OCI-LY3 (cell line): ENCODE data around the gene FRAS1.

ENCODE experiments used
- H2AFZ ChIP-seq: fragments of 200-600, 300-600 bp; shearing (Covaris generic); 2 replicates; pipeline ENCODE4 v1.6.0; 2014; ENCODE audit warnings: antibody characterized with exemption, low read depth, low read length
- H3K27ac ChIP-seq: fragments of 200-600, 300-600 bp; sonication (generic); 2 replicates; pipeline ENCODE4 v1.5.1; 2014; ENCODE audit warnings: mild to moderate bottlenecking, low read length, moderate library complexity, mixed read lengths
- H3K27me3 ChIP-seq: fragments of 200-600, 300-600 bp; sonication (generic); 2 replicates; pipeline ENCODE4 v1.6.1; 2014; ENCODE audit warnings: low read depth, low read length, mixed read lengths
- H3K36me3 ChIP-seq: fragments of 200-600, 300-600 bp; sonication (generic); replicated peaks from 2 replicates; pipeline ENCODE3; 2014; ENCODE audit warnings: low read depth, low read length, mixed read lengths
- H3K4me1 ChIP-seq: fragments of 300-600, 200-600 bp; sonication (generic); 2 replicates; pipeline ENCODE4 v1.6.1; 2014; ENCODE audit warnings: low read length, mixed read lengths
- H3K4me2 ChIP-seq: fragments of 200-600, 300-600 bp; sonication (generic); 2 replicates; pipeline ENCODE4 v1.6.1; 2014; ENCODE audit warnings: low read length, mixed read lengths
- H3K4me3 ChIP-seq: fragments of 300-600, 200-600 bp; sonication (generic); 2 replicates; pipeline ENCODE4 v1.5.1; 2014; ENCODE audit warnings: antibody characterized with exemption, mild to moderate bottlenecking, low read length, moderate library complexity
- H3K79me2 ChIP-seq: fragments of 300-600, 200-600 bp; shearing (Covaris generic); 2 replicates; pipeline ENCODE4 v1.6.1; 2014; ENCODE audit warnings: mild to moderate bottlenecking, low read length, mixed read lengths
- H3K9ac ChIP-seq: fragments of 300-600, 200-600 bp; shearing (Covaris generic); 2 replicates; pipeline ENCODE4 v1.6.0; 2014; ENCODE audit warnings: mild to moderate bottlenecking, low read length, moderate library complexity
- H3K9me3 ChIP-seq: fragments of 200-600, 300-600 bp; shearing (Covaris generic); 2 replicates; pipeline ENCODE4 v1.6.1; 2014; ENCODE audit warnings: low read length, mixed read lengths; ENCODE audit not compliant: insufficient read depth
- H4K20me1 ChIP-seq: fragments of 200-600, 300-600 bp; sonication (generic); 2 replicates; pipeline ENCODE4 v1.6.1; 2016; ENCODE audit warnings: low read length, mixed read lengths; ENCODE audit not compliant: insufficient read depth
- CTCF ChIP-seq: fragments of 200-600, 300-600 bp; sonication (generic); IDR thresholded peaks from 2 replicates; pipeline ENCODE4 v1.5.1; 2014; ENCODE audit warnings: antibody characterized with exemption, low read length, low read depth
- EZH2phosphoT487 ChIP-seq: fragments of 200-600 bp; shearing (Covaris generic); IDR thresholded peaks from 2 replicates; pipeline ENCODE4 v1.6.1; 2018; ENCODE audit warnings: antibody characterized with exemption, mixed run types, low read depth

Gene FRAS1

GRCh38 chr4:78410225-78410624 is 353.1 kb downstream of the FRAS1 start:
- H3K4me3 ChIP-seq = no peak overlapping the region
- no peaks in the 10 kb centered on the region for H3K9me3 ChIP-seq
- H3K4me2 ChIP-seq = no peak overlapping the region
- TF ChIP-seq CTCF (no peak), EZH2phosphoT487 (no peak)
- no peak overlapping the region for H3K27ac ChIP-seq
- H3K36me3 ChIP-seq = no peaks in the 10 kb centered on the region
- H2AFZ ChIP-seq = no peak overlapping the region
- no peaks in the 10 kb centered on the region for H3K27me3 ChIP-seq
- no peaks in the 10 kb centered on the region for H3K79me2 ChIP-seq
- no peaks in the 10 kb centered on the region for H3K4me1 ChIP-seq
- H3K9ac ChIP-seq = no peak overlapping the region
- no peaks in the 10 kb centered on the region for H4K20me1 ChIP-seq

- Histone ChIP-seq H3K4me1 (no peaks in the 10 kb centered on the region), H3K4me2 (no peak overlapping the region), H3K9me3 (no peaks in the 10 kb centered on the region), H3K36me3 (no peaks in the 10 kb centered on the region), H4K20me1 (no peaks in the 10 kb centered on the region), H3K4me3 (no peak overlapping the region), H3K9ac (no peak overlapping the region), H3K79me2 (no peaks in the 10 kb centered on the region), H3K27ac (no peak overlapping the region), H2AFZ (no peak overlapping the region), H3K27me3 (no peaks in the 10 kb centered on the region)
- TF ChIP-seq CTCF = no peak
Observed at GRCh38 chr4:78410676-78411075, 353.6 kb downstream of the FRAS1 start.

GRCh38 chr4:78414116-78414515 is 357.0 kb downstream of the FRAS1 start:
- Histone ChIP-seq H3K4me1 (no peaks in the 10 kb centered on the region), H3K4me2 (no peak overlapping the region), H3K9me3 (no peaks in the 10 kb centered on the region), H3K79me2 (no peaks in the 10 kb centered on the region), H3K9ac (no peak overlapping the region), H4K20me1 (no peaks in the 10 kb centered on the region), H3K27me3 (no peaks in the 10 kb centered on the region), H3K36me3 (no peaks in the 10 kb centered on the region), H3K4me3 (no peak overlapping the region), H2AFZ (no peak overlapping the region), H3K27ac (no peak overlapping the region)
- TF ChIP-seq CTCF = no peak
- no peak for TF ChIP-seq EZH2phosphoT487

- Histone ChIP-seq H2AFZ (no peak overlapping the region), H4K20me1 (no peaks in the 10 kb centered on the region), H3K4me2 (no peak overlapping the region), H3K9me3 (no peaks in the 10 kb centered on the region), H3K79me2 (no peaks in the 10 kb centered on the region), H3K27me3 (no peaks in the 10 kb centered on the region), H3K4me1 (no peaks in the 10 kb centered on the region), H3K4me3 (no peak overlapping the region), H3K27ac (no peak overlapping the region), H3K9ac (no peak overlapping the region), H3K36me3 (no peaks in the 10 kb centered on the region)
- TF ChIP-seq EZH2phosphoT487 = no peak
- TF ChIP-seq CTCF = no peak
Observed at GRCh38 chr4:78417603-78418002, 360.5 kb downstream of the FRAS1 start.
